Stimulated activated naive CD8-positive, alpha-beta T cell treated with anti-CD3 and anti-CD28 coated beads, Interleukin-15, amount 100 ng/mL, for 72 hours (primary cell): ENCODE results near the gene PDZK1.
"Not testable (repeated sequence)": the region's sequence is repeated elsewhere in the genome, so short reads cannot be mapped to it uniquely, and the experiment has no call there.

Source experiments
- ATAC-seq: fragments of 150-1000 bp; cut with Tn5 transposase; 2 replicates; pipeline ENCODE4 v1.10.0; 2021; ENCODE audit warnings: mild to moderate bottlenecking, moderate library complexity
- DNase-seq, 2 donors: peaks; one replicate each; pipeline ENCODE4 v3.0.0; 2021 to 2022
- H3K27ac Mint-ChIP-seq, 2 donors: one replicate each; pipeline ENCODE4 v1.8.0; 2022; ENCODE audit warnings: mild to moderate bottlenecking in 2 of 2, mixed read lengths in 2 of 2, moderate library complexity in 2 of 2
- H3K27me3 Mint-ChIP-seq: one replicate; pipeline ENCODE4 v1.8.0; 2022; ENCODE audit warnings: mixed read lengths
- H3K4me1 Mint-ChIP-seq: one replicate; pipeline ENCODE4 v1.8.0; 2022; ENCODE audit warnings: mild to moderate bottlenecking, mixed read lengths
- H3K4me3 Mint-ChIP-seq, 2 donors: one replicate each; pipeline ENCODE4 v1.8.0; 2022; ENCODE audit warnings: mild to moderate bottlenecking in 2 of 2, mixed read lengths in 2 of 2, moderate library complexity in 1 of 2
- H3K9me3 Mint-ChIP-seq, 2 donors: one replicate each; pipeline ENCODE4 v1.8.0; 2022; ENCODE audit warnings: mixed read lengths in 2 of 2

Gene PDZK1

DNA sequence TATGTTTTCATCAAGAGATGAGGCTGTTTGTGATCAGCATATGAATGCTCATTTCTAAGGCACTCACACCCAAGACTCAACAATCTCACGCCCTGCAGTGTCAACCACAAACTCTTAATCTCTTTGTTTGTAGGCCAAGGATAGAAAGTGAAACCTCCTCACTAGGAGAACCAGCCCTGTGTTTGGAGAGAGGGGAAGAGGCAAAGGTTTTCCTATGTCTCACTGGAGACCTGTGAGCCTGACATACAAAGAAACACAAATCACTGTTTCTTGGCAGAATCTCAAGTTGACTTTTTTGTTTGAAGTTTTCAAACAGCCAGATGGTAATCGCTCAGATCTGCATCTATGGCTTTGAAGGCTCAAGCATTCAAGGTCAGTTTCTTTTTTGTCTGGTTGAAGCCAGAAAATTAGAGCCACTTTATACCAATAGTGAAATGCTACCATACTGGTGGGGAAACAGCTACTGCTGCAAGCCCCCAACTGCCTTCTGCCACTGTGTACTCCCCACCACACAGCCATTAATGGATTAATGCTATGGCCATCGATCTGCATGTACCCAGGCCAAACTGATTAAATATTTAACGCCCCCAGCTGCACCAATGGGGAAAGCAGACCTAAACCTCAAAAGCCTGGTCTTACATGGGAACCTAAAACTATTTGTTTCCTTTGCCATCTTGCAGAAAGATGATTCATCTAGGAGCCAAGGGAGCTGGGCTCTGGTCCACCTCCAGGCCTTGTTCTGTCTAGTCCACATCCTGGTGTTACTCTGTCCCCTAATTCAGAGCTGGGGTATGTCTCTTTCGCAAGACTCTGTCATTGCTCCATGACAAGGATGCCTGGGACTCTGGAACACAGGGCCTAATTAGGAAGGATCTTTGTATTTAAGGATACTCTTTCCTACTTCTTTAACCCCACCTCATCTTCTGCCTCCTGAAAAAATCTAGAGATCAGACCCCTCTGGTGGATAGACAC is 16.3 kb downstream of the PDZK1 start:
- DNase-seq (peak; percentile 31 to 48), ATAC-seq (peak; percentile 98)
- peaks cover 34% of the 10 kb centered on the region for H3K4me1 Mint-ChIP-seq
- H3K9me3 Mint-ChIP-seq, result no peaks in the 10 kb centered on the region
- H3K27me3 Mint-ChIP-seq, result no peaks in the 10 kb centered on the region
- H3K4me3 Mint-ChIP-seq, result peak overlapping the region; percentile 8 to 20
- peak overlapping the region in 1 of 2 donors; percentile 42 for H3K27ac Mint-ChIP-seq

DNA sequence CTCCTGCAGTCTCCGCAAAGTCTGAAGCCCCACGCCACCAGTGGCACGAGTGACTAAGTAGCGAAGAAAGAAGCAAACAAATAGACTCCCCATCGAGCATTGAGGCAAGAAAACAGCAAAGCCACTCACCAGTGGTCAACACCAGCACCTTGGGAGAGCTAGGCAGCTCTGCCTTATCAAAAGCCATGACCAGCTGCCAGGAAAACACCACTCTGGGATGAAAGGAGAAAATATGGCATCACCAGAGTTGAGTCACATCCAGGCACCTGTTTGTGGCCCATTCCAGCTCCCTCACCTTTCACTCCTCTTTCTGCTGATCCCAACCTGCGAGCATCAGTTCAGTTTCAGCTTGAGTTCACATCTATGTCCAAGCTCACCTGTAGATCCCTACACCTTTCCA is 17.2 kb downstream of the PDZK1 start:
- Mint-ChIP-seq H3K27me3 (no peaks in the 10 kb centered on the region), H3K4me1 (peaks cover 34% of the 10 kb centered on the region), H3K4me3 (peak overlapping the region; percentile 20 to 25), H3K9me3 (no peaks in the 10 kb centered on the region), H3K27ac (peak overlapping the region in 1 of 2 donors; percentile 8)
- no peak for DNase-seq
- ATAC-seq, result no peak

DNA sequence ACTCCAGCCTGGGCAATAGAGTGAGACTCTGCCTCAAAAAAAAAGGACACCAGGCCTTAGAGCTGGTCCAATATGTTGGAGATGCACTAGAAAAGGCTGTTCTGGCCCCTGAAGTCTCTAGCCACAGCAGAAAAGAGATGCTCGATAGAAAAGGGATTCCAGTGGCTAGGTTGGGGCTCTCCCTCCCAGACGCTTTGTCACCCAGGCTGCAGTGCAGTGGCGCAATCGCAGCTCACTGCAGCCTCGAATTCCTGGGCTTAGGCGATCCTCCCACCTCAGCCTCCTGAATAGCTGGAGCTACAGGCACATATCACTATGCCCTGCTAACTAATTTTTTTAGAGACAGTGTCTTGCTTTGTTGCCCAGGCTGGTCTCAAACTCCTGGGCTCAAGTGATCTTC is 18.2 kb downstream of the PDZK1 start:
- no peaks in the 10 kb centered on the region for H3K27me3 Mint-ChIP-seq
- H3K27ac Mint-ChIP-seq, result no peak overlapping the region
- no peak for ATAC-seq
- no peaks in the 10 kb centered on the region for H3K9me3 Mint-ChIP-seq
- DNase-seq, result no peak
- peaks cover 34% of the 10 kb centered on the region for H3K4me1 Mint-ChIP-seq
- H3K4me3 Mint-ChIP-seq, result no peak overlapping the region

DNA sequence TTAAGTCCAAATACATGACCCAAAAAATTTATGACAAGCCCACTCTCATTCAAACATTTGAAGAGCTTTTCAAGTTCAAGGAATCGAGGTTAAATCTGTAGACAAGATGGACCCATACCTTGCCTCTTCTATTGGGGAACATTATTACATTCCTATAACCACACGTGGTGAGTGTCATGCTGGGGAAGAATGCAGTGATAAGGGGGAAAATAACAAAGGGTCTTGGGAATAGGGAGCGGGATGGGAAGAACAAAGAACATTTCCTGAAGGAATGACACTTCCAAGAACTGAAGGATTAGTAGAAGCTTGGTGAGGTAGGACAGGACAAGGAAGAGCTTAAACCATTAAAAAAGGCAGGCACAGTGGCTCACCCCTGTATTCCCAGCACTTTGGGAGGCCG is 18.8 kb downstream of the PDZK1 start:
- no peak overlapping the region for H3K4me3 Mint-ChIP-seq
- peaks cover 34% of the 10 kb centered on the region for H3K4me1 Mint-ChIP-seq
- no peak overlapping the region for H3K27ac Mint-ChIP-seq
- ATAC-seq (no peak), DNase-seq (no peak)
- H3K9me3 Mint-ChIP-seq, result no peaks in the 10 kb centered on the region
- no peaks in the 10 kb centered on the region for H3K27me3 Mint-ChIP-seq

DNA sequence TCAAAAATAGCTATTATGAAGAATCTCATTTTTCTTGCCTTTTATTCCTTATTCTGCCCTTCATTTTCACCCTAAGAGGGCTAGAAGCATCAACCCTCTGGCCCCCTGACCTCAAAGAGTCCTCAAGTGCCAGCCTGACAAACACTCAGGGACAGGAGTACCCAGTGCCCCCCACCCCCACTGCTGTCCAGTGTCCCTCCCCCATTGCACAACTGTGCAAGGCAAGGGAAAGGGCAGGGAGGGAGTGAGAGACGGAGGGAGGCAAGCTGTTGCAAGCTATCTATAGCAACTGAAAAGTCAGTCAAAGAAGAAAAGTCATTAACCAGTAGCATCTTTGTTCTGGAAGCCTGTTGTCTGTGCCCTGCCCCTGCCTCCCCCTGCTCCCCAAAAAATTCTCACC is 21.1 kb downstream of the PDZK1 start:
- DNase-seq, H3K27me3 Mint-ChIP-seq, H3K9me3 Mint-ChIP-seq, H3K4me3 Mint-ChIP-seq, H3K27ac Mint-ChIP-seq, ATAC-seq: not testable (repeated sequence)
- peaks cover 28% of the 10 kb centered on the region for H3K4me1 Mint-ChIP-seq

DNA sequence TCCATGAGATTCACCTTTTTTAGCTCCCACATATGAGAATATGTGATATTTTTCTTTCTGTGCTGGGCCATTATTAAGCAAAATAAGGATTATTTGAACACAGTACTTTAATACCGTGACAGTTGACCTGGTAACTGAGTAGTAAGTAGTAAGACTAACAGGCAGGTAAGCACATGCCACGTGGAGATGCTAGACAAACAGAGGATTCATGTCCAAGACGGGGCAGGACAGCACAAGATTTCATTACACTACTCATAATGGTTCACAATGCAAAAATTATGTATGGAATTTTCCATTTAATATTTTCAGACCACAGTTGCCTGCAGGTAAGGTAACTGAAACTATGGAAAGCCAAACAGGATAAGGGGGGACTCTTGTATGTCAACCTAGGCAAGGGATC is 22.3 kb downstream of the PDZK1 start:
- H3K4me3 Mint-ChIP-seq, ATAC-seq, H3K27ac Mint-ChIP-seq, H3K27me3 Mint-ChIP-seq, DNase-seq, H3K9me3 Mint-ChIP-seq: not testable (repeated sequence)
- peaks cover 16% of the 10 kb centered on the region for H3K4me1 Mint-ChIP-seq

DNA sequence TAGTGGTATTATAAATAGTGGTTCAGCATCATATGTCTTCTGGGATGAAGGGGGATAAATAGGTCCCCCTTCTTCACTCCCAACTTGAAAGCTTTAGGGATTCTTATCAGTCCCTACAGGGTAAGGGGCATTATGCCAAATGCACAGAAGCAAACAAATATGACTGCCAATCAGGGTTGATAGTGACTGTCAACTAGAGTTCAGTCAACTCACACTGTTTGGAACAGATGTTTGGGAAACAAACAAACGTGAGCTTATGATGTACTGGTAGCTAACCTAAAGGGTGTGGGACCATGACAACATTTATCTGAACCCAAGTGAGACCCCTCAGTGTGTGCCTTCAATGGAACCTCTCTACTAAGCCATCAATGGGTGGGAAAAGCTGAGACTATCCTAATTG is 34.0 kb downstream of the PDZK1 start:
- H3K4me1 Mint-ChIP-seq, result peaks cover 25% of the 10 kb centered on the region
- not testable (repeated sequence) for H3K9me3 Mint-ChIP-seq, H3K27ac Mint-ChIP-seq, DNase-seq, H3K27me3 Mint-ChIP-seq, ATAC-seq, H3K4me3 Mint-ChIP-seq

DNA sequence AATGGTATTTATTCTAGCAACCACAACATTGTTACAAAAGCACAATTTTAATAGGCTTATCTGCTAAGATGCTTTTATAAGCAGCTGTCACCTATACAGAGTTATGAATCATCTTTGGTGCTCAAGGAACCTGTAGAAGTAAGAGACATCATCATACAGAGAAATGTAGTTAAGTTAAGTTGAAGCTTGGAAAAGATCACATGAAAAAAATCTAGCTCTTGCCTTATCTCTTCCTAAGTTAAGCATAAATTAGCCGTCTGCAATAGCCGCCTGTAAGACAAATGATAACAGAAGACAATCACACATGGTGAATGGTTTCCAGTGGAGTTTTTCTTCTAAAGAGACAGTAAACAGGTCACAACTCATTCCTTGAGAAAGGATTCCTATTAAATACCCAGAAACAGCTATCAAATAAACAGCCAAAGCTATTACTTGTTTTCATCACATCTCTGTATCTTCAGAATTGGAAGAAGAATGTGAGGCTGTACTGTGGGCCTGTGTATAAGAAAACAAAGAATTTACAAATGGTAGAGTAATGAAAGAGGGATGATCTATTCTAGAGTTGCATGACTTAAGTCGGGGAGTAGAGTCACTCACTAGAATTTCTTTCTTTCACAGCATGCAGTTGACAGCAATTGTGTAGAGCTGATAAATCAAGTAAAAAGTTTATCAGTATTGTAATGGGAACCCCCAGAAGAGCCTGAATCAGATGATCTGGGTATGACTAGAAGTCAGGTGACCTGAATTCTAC is 36.0 kb downstream of the PDZK1 start:
- peak; percentile 31 for ATAC-seq
- H3K9me3 Mint-ChIP-seq, result not testable (repeated sequence)
- H3K27ac Mint-ChIP-seq, result peak overlapping the region in 1 of 2 donors; percentile 80

DNA sequence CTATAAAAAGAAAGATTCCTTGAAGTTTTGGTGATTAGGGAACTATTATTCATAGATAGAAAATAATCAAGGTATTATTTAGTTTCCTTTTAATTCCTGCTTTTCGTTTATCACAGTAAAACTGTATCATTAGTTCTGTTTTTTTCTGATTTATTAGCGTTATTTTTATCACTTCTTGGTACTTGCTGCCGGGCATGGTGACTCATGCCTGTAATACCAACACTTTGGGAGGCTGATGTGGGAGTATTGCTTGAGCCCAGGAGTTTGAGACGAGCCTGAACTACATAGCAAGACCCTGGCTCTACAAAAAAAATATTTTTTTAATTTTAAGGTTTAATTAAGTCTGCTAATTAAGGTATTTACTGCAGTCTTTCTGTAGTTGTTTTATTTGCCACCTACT is 42.2 kb downstream of the PDZK1 start:
- H3K4me1 Mint-ChIP-seq, result not testable (repeated sequence)

More for the DNA sequence above, 36.0 kb downstream of the PDZK1 start:
- H3K27me3 Mint-ChIP-seq, DNase-seq: not testable (repeated sequence)
- H3K4me3 Mint-ChIP-seq, result peak overlapping the region; percentile 24 to 35
- H3K4me1 Mint-ChIP-seq, result peaks cover 23% of the 10 kb centered on the region

DNA sequence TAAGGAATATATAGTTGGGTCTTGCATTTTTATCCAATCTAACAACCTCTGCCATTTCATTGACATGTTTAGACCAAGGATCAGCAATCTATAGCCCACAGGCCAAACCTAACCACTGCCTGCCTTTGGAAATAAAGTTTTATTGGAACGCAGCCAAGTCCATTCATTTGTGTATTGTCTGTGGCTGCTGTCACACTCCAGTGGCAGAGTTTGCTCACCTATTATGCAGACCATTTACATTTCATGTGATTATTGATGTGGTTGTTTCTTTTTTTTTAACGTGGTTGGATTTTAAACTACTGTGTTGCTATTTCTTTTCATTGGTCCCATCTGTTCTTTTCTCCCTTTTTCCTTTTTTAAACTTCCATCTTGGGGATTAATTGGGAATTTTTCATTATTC is 44.7 kb downstream of the PDZK1 start:
- ATAC-seq (peak; percentile 95), DNase-seq (peak; percentile 10 to 35)
- H3K4me1 Mint-ChIP-seq, H3K27ac Mint-ChIP-seq, H3K4me3 Mint-ChIP-seq, H3K9me3 Mint-ChIP-seq, H3K27me3 Mint-ChIP-seq: not testable (repeated sequence)

More for the DNA sequence above, 42.2 kb downstream of the PDZK1 start:
- H3K9me3 Mint-ChIP-seq, ATAC-seq, DNase-seq, H3K4me3 Mint-ChIP-seq, H3K27me3 Mint-ChIP-seq, H3K27ac Mint-ChIP-seq: not testable (repeated sequence)

DNA sequence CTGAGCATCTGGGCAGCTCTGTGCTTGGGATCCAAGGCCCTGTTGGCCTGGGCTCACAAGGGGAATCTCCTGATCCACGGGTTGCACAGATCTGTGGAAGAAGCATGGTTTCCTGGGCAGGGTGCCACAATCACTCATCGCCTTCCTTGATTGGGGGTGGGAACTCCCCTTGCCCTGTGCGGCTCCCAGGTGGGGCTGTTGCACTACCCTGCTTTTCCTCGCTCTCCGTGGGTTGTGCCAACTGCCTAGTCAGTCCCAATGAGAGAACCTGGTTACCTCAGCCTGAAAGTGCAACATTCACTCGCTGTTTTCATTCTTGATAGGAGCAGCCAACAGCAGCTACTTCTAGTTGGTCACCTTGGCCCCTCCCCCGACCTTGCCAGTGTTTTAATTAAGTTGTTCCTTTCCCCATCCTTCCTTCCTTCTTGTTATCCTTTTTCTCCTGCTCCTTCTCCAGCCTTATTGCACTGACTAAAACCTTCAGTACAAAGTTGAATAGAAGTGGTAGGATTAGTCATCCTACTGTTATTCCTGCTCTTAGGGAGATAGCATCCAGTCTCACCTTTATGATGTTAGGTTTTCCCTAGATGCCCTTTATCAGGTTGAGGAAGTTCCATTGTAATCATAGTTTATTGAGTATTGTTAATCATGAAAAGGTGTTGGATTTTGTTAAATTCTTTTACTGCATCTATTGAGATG is 50.8 kb downstream of the PDZK1 start:
- not testable (repeated sequence) for H3K9me3 Mint-ChIP-seq, H3K27me3 Mint-ChIP-seq, H3K4me3 Mint-ChIP-seq, H3K4me1 Mint-ChIP-seq, H3K27ac Mint-ChIP-seq
- ATAC-seq (peak; percentile 80), DNase-seq (peak in 1 of 2 donors; percentile 23)

DNA sequence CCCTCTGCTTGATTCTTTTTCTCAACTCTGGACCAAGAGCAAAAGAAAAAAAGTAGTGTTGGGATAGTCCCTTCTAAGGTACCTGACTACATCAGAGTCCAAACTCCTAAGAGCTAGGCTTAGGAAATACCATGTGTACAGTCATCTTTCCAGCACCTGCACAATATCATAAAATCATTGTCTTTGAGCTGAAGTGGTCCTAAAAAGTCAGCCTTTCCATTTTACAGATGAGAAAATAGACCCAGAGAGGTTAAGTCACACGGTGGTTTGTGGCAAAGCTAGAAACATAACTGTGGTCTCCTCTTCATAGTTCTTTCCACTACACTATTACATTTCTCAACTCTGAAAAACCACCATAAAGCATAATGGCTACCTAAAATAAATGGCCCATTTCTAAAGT is 63.2 kb downstream of the PDZK1 start:
- H3K4me1 Mint-ChIP-seq, DNase-seq, H3K4me3 Mint-ChIP-seq, H3K9me3 Mint-ChIP-seq, H3K27ac Mint-ChIP-seq, H3K27me3 Mint-ChIP-seq: not testable (repeated sequence)
- peak; percentile 96 for ATAC-seq

DNA sequence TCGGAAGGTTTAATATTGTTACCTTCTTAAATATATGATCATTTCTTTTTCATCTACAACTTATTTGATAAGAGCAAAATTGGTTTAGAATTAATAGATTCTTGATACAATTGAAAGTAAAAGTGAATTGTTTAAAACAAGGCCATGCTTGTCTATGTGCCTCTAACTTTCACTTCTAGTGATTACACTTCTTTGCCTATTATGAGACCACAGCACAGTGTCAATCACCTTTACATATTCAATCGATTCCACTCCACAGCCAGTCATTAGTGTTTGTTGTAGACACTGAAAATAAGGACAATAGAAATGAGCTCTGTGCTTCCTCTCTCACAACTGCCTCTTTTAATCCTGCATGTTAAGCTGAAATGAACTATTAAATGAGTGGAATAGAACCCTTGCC is 65.3 kb downstream of the PDZK1 start:
- not testable (repeated sequence) for H3K4me3 Mint-ChIP-seq, H3K9me3 Mint-ChIP-seq, DNase-seq, H3K4me1 Mint-ChIP-seq, H3K27ac Mint-ChIP-seq, H3K27me3 Mint-ChIP-seq
- ATAC-seq, result peak; percentile 71

DNA sequence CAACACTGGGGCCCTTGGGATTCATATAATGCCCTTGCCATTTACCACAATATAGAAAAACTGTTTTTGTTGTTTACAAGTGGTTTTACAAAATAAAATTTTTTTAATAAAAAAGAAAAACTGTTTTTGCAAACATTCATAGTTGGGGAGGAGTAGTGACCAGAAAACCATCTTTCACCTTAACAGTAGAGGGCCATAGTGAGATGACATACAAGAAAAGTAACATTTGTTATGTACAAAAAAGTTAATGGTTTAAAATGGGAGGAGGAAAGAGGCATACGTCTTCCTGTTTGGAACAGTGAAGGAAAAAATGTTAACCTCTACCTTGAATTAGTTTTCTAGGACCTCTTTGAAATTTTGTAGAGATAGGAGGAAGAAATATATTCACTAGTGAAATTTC is 70.9 kb downstream of the PDZK1 start:
- not testable (repeated sequence) for H3K27me3 Mint-ChIP-seq, H3K27ac Mint-ChIP-seq, DNase-seq, ATAC-seq, H3K9me3 Mint-ChIP-seq, H3K4me1 Mint-ChIP-seq, H3K4me3 Mint-ChIP-seq

DNA sequence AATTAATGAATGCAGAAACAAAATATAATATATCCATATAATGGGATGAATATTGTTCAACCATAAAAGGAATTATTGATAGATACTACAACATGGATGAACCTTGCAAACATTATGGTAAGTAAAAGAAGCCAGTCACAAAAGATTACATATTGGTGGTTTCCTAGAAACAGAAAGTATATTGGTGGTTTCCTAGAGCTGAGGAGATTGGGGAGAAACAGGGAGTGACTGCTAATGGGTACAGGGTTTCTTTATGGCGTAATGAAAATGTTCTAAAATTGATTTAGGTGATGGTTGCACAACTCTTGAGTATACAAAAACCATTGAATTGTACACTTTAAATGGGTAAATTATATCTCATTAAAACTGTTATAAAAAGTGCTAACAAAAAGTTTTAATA is 85.0 kb downstream of the PDZK1 start:
- not testable (repeated sequence) for DNase-seq, H3K4me1 Mint-ChIP-seq, H3K27me3 Mint-ChIP-seq, H3K27ac Mint-ChIP-seq, H3K4me3 Mint-ChIP-seq, ATAC-seq, H3K9me3 Mint-ChIP-seq
